Measurements from ENCODE around the gene ZDHHC9. TPM values are rescaled to one million over a fixed set of nuclear protein-coding genes. Genes with fewer than 3 reads are reported as not detected.

Gene ZDHHC9
- total RNA-seq, 1 experiment from 2014 or later: 17.1 TPM

DNA sequence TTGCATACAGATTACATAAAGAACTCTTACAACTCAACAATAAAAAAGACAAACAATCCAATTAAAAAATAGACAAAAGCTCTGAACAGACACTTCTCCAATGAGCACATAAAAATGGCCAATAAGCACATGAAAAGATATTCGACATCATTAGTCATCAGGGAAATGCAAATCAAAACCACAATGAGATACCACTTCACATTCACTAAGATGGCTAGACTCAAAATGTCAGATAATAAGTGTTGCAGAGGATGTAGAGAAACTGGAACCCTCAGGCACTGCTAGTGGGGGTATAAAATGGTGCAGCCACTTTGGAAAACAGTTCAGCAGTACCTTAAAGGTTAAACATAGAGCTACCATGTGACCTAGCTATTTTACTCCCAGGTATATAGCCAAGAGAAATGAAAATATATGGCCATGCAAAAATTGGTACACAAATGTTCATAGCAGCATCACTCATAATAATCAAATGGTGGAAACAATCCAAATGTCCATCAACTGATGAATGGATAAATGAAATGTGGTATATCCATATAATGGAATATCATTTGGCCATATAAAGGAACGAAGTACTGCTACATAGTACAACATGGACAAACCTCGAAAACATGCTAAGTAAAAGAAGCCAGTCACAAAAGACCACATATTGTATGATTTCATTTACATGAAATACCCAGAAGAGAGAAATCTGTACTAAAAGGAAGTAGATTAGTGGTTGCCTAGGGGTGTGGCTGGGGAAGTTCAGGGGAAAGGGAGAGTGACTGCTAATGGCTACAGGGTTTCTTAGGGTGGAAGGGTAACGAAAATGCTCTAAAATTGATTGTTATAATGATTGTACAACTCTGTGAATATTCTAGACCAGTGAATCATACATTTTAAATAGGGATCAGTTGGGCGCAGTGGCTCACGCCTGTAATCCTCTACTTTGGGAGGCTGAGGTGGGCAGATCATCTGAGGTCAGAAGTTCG, 34.6 kb downstream of the ZDHHC9 start:
- H3K4me3 ChIP-seq (ENCODE audit: low read depth, low read length, poor library complexity, severe bottlenecking): no peak overlapping the region
- no peak for TF ChIP-seq CTCF (conservative IDR thresholded peaks at IDR 0.05; ENCODE audit: low read depth, low read length)
- peaks cover 6% of the 10 kb centered on the region for H3K4me1 ChIP-seq (ENCODE audit: insufficient read depth, low read length, poor library complexity, severe bottlenecking)
- H3K9me3 ChIP-seq (ENCODE audit: low read depth, low read length, poor library complexity, severe bottlenecking): no peaks in the 10 kb centered on the region
- POLR2A ChIA-PET (ENCODE audit: low non-redundant PET): no interaction called here
- no peak overlapping the region for H3K27ac ChIP-seq (ENCODE audit: low read depth, low read length, poor library complexity, severe bottlenecking)
- CTCF ChIA-PET: interaction anchor here (0.5 kb wide), 1 partner anchor 97 kb away, joined by 3 read pairs; the partner anchor contains the start of gene UTP14A
- H3K36me3 ChIP-seq (ENCODE audit: insufficient read depth, low read length, poor library complexity, severe bottlenecking): no peaks in the 10 kb centered on the region
- no peak for DNase-seq (ENCODE audit: low spot score)
- no peaks in the 10 kb centered on the region for H3K27me3 ChIP-seq (replicated peaks; ENCODE audit: insufficient read depth, low read depth, low read length, poor library complexity)
- no TSS peak for BruUV-seq (replicated peaks)
- intact Hi-C loops (cut with micrococcal nuclease; ENCODE audit: unreplicated experiment): no loop called here

DNA sequence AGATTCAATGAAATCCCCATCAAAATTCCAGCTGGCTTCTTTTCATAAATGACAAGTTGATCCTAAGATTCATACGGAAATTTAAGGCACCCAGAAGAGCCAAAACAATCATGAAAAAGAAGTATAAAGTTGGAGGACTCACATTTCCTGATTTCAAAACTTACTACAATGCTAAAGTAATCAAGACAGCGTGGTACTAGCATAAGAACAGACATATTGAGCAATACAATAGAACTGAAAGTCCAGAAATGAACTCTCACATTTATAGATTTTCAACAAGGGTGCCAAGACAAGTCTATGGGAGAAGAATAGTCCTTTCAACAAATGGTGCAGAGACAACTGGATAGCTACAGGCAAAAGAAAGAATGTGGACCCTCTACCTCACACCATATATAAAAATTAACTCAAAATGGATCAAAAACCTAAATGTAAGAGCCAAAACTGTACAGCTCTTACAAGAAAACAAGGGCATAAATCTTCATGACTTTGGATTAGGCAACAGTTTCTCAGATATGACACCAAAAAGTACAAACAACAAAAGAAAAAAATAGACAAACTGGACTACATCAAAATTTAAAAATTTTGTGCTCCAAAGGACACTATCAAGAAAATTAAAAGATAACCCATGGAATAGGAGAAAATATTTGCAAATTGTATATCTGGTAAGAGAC, 35.4 kb downstream of the ZDHHC9 start:
- POLR2A ChIA-PET (ENCODE audit: low non-redundant PET): no interaction called here
- H3K27me3 ChIP-seq (replicated peaks; ENCODE audit: insufficient read depth, low read depth, low read length, poor library complexity): no peaks in the 10 kb centered on the region
- CTCF ChIA-PET: interaction anchor here (0.5 kb wide), 1 partner anchor 98 kb away, joined by 3 read pairs; the partner anchor contains the start of gene UTP14A
- H3K9me3 ChIP-seq (ENCODE audit: low read depth, low read length, poor library complexity, severe bottlenecking): no peaks in the 10 kb centered on the region
- no TSS peak for BruUV-seq (replicated peaks)
- intact Hi-C loops (cut with micrococcal nuclease; ENCODE audit: unreplicated experiment): no loop called here
- H3K4me1 ChIP-seq (ENCODE audit: insufficient read depth, low read length, poor library complexity, severe bottlenecking): peaks cover 14% of the 10 kb centered on the region
- H3K27ac ChIP-seq (ENCODE audit: low read depth, low read length, poor library complexity, severe bottlenecking): no peak overlapping the region
- TF ChIP-seq CTCF (conservative IDR thresholded peaks at IDR 0.05; ENCODE audit: low read depth, low read length): no peak
- TF ChIP-seq EZH2 (IDR thresholded peaks at IDR 0.05; ENCODE audit: borderline replicate concordance, low read depth, low read length, poor library complexity, severe bottlenecking): no peak
- no peak for DNase-seq (ENCODE audit: low spot score)
- H3K36me3 ChIP-seq (ENCODE audit: insufficient read depth, low read length, poor library complexity, severe bottlenecking): no peaks in the 10 kb centered on the region
- H3K4me3 ChIP-seq (ENCODE audit: low read depth, low read length, poor library complexity, severe bottlenecking): no peak overlapping the region

- CTCF ChIA-PET: no interaction called here
- no peak overlapping the region for H3K4me3 ChIP-seq (ENCODE audit: low read depth, low read length, poor library complexity, severe bottlenecking)
These were observed 38.9 kb downstream of the ZDHHC9 start for GRCh38 chrX:129804806-129805205.

More at GRCh38 chrX:129804806-129805205, 38.9 kb downstream of the ZDHHC9 start:
- Histone ChIP-seq H3K9me3 (ENCODE audit: low read depth, low read length, poor library complexity, severe bottlenecking) (no peaks in the 10 kb centered on the region), H3K4me1 (ENCODE audit: insufficient read depth, low read length, poor library complexity, severe bottlenecking) (peaks cover 20% of the 10 kb centered on the region), H3K27me3 (replicated peaks; ENCODE audit: insufficient read depth, low read depth, low read length, poor library complexity) (no peaks in the 10 kb centered on the region), H3K27ac (ENCODE audit: low read depth, low read length, poor library complexity, severe bottlenecking) (no peak overlapping the region), H3K36me3 (ENCODE audit: insufficient read depth, low read length, poor library complexity, severe bottlenecking) (no peaks in the 10 kb centered on the region)
- TF ChIP-seq EZH2 (IDR thresholded peaks at IDR 0.05; ENCODE audit: borderline replicate concordance, low read depth, low read length, poor library complexity, severe bottlenecking) (no peak), CTCF (conservative IDR thresholded peaks at IDR 0.05; ENCODE audit: low read depth, low read length) (no peak)
- no TSS peak for BruUV-seq (replicated peaks)
- intact Hi-C loops (cut with micrococcal nuclease; ENCODE audit: unreplicated experiment): no loop called here
- no peak for DNase-seq (ENCODE audit: low spot score)
- POLR2A ChIA-PET (ENCODE audit: low non-redundant PET): no interaction called here
